WERI-Rb-1 (cell line): ENCODE measurements around the gene CHD3.
A peak's percentile ranks its signal among the peaks of the same experiment; 100 is the strongest.

Experiments
- DNase-seq: peaks from one replicate; pipeline ENCODE4 v3.0.0-alpha.2; 2020
- H3K27ac ChIP-seq: fragments of 250-450 bp; sonication (Bioruptor Pico); 2 replicates; pipeline ENCODE4 v1.5.1; 2020; ENCODE audit warnings: mild to moderate bottlenecking, moderate library complexity
- H3K27me3 ChIP-seq: fragments of 250-450 bp; sonication (Bioruptor Pico); 2 replicates; pipeline ENCODE4 v1.5.1; 2021; ENCODE audit warnings: mild to moderate bottlenecking, low read depth, moderate library complexity; ENCODE audit not compliant: insufficient read depth, severe bottlenecking
- H3K36me3 ChIP-seq: fragments of 250-450 bp; sonication (Bioruptor Pico); 2 replicates; pipeline ENCODE4 v1.5.1; 2020; ENCODE audit warnings: mild to moderate bottlenecking, moderate library complexity
- H3K4me3 ChIP-seq: 2 replicates; pipeline ENCODE4 v1.5.1; 2011; ENCODE audit warnings: low read depth, mild to moderate bottlenecking, control low read depth, low read length
- H3K9me3 ChIP-seq: fragments of 250-450 bp; sonication (Bioruptor Pico); 2 replicates; pipeline ENCODE4 v1.5.1; 2021; ENCODE audit warnings: mild to moderate bottlenecking, moderate library complexity; ENCODE audit not compliant: severe bottlenecking
- TF ChIP-seq, protein P1 (sequence below): IDR thresholded peaks from 2 replicates; pipeline ENCODE4 v1.5.1; 2011; ENCODE audit warnings: low read depth, mild to moderate bottlenecking, control low read depth, inconsistent platforms, low read length

The CHD3 gene

DNA sequence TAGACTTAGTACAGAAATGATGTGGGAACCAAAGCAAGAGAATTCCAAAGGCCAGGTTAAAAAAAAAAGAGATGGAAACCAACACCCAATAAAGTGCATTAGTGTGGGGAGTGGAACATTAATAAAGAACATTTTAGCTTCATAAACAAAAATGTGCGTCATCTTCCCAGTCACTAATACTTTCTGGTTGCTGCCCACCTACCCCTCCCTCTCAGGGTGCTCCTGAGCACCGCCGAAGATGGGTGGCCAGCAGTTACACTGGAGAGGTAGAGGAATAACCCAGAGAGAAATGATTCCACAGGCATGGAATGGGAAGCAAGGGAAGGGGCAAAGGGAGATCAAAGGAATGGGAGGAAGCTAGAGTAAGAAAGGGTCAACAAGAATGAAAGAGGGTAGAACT is 6.0 kb upstream of the CHD3 start:
- TF ChIP-seq, protein P1, sequence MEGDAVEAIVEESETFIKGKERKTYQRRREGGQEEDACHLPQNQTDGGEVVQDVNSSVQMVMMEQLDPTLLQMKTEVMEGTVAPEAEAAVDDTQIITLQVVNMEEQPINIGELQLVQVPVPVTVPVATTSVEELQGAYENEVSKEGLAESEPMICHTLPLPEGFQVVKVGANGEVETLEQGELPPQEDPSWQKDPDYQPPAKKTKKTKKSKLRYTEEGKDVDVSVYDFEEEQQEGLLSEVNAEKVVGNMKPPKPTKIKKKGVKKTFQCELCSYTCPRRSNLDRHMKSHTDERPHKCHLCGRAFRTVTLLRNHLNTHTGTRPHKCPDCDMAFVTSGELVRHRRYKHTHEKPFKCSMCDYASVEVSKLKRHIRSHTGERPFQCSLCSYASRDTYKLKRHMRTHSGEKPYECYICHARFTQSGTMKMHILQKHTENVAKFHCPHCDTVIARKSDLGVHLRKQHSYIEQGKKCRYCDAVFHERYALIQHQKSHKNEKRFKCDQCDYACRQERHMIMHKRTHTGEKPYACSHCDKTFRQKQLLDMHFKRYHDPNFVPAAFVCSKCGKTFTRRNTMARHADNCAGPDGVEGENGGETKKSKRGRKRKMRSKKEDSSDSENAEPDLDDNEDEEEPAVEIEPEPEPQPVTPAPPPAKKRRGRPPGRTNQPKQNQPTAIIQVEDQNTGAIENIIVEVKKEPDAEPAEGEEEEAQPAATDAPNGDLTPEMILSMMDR = no peak
- Histone ChIP-seq H3K4me3 (no peak overlapping the region), H3K9me3 (no peaks in the 10 kb centered on the region), H3K36me3 (peaks cover 24% of the 10 kb centered on the region), H3K27me3 (no peaks in the 10 kb centered on the region), H3K27ac (no peak overlapping the region)
- DNase-seq = no peak

DNA sequence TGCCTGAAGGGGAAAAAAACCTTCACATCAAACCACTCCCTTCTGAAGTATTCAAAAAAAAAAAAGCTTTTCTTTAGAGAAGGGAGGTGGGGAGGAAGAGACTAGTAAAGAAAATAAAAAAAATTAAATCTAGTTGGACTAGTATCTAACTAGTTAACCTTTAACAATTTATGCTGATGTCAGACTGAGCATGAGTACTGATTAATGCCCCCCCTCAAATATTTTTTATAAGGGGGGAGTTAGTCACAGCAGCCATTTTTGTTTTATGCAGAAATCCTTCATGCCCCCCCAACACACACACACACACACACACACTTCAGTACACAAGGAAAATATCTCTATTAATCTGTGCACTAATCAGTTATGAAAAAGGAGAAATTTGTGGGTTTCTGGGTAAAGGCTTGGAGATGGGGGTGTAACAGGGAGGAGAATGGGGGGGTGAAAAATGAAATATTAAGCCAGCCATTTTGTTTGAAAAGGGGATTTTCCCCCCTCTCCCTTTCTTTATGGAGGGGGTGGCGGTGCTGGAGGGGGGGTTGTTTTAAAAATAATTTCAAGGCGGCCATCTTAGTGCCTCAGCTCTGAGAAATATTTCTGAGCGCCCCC is 4.7 kb upstream of the CHD3 start:
- H3K27me3 ChIP-seq = no peaks in the 10 kb centered on the region

DNA sequence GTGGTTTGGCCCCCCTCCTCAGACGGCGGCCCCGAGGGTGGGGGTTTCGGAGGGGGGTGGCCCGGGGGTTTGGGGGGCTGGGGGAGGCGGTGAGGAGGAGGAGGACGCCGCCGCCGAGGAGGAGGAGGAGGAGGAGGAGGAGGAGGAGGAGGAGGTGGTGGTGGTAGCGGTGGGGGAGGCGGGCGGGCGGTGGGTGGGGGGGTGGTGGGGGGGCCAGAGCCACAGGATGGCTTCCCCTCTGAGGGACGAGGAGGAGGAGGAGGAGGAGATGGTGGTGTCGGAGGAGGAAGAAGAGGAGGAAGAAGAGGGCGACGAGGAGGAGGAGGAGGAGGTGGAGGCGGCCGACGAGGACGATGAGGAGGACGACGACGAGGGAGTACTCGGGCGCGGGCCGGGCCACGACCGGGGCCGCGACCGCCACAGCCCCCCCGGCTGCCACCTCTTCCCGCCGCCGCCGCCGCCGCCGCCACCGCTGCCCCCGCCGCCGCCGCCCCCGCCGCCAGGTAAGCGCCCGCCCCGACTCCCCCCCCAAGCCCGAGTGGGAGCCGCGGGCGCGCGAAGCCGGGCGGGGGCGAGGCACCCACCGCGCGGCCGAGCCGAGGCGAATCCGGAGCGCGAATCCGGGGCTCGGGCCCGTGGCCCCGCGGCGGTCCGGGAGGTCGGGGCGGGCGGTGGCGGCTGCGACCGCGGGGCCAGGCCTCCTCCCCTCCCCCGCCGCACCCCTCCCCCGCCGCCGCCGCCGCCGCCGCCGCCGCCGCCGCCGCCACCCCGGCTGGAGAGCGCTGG is 3.8 kb upstream of the CHD3 start:
- Histone ChIP-seq H3K27ac (peak overlapping the region; percentile 90), H3K9me3 (no peaks in the 10 kb centered on the region), H3K4me3 (peak overlapping the region; percentile 77), H3K27me3 (no peaks in the 10 kb centered on the region), H3K36me3 (peaks cover 22% of the 10 kb centered on the region)
- TF ChIP-seq, protein P1 = no peak
- DNase-seq = no peak

More for the DNA sequence above, 4.7 kb upstream of the CHD3 start:
- no peaks in the 10 kb centered on the region for H3K9me3 ChIP-seq
- peaks cover 23% of the 10 kb centered on the region for H3K36me3 ChIP-seq
- TF ChIP-seq, protein P1 = no peak
- peak overlapping the region; percentile 15; the same call in 1 of the 2 replicates for H3K27ac ChIP-seq
- peak overlapping the region; percentile 30 for H3K4me3 ChIP-seq
- DNase-seq = no peak

DNA sequence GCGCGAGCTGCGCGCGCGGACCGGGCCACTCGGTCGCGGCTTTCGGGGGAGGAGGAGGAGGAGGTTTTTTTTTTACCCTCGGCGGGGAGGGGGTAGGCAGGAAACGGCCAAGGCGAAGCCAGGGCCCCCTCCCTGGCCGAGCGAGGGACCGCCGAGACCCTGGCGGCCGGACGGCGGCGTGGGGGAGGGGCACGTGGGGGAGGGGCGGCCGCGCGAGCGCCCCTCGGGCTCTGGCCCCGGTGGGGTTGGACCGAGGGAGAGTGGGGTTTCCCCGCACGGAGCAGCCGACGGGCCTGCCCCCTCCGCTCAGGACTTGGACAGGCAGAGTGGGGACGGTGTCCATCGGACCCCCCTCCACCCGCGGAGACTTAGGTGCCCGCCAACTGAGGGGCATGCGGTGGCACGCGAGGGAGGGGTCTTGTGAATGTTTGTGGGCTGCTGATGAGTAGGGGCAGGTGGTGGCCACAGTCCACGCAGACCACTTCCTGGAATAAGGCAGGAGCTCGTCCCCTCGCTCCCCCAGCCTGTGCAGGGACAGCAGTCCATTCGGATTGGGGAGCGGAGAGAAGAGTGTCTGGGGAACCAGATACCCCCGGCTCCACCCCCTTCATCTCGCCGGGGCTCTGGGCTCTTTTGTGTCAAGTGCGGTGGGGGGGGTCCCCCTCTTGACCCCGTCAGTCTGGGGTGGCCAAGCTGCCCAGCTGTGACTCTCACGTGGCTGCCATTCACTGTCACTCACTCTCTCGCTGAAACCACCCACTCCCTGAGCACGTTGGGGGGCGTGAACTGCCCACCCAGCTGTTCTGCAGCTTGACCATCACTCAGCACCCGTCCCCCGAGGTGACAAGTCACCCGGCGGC is 3.0 kb upstream of the CHD3 start:
- Histone ChIP-seq H3K27me3 (no peaks in the 10 kb centered on the region), H3K36me3 (peaks cover 19% of the 10 kb centered on the region), H3K9me3 (no peaks in the 10 kb centered on the region), H3K27ac (peak overlapping the region; percentile 90), H3K4me3 (peak overlapping the region; percentile 77)
- DNase-seq = peak; percentile 63
- TF ChIP-seq, protein P1 = peak; percentile 4; the same call in 1 of the 2 replicates

DNA sequence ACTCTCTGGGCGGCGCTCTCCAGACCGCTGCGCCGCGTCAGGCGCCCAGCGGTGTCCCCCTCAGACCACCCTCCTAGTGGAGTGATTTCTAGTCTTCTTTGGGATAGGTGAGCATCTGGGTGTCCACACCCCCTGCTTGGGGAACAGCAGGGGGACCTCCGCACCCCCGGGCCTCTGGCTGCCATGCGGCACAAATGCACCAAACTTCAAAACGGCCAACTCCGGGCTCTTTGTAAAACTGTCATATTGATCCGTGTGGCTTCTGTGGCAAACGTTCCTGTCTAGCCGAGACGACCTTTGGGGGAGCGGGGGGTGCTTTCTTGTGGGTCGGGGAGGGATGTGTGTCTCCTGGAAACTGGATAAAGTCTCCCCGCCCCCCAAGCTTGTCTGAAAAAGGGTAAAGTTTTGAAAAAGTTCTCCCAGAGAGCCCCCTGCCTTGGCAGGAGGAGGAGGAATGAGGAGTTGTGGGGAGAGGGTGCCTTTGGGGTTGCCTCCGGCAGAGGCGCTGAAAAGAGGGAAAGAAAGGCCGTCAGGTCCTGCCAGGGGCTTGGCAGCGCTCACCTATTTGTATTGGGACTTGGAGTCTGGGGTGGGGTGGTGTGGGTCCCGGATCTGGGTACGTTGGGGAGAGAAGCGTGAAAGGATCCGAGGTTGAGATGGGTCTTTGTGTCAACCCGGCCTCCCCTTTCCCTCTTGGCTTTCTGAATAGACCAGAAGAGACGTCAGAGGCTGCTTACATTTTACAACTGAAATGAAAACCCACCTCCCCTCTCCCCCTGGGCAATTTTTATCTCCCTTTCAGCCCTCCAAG is 2.2 kb upstream of the CHD3 start:
- H3K4me3 ChIP-seq = peak overlapping the region; percentile 77
- peak; percentile 34 for DNase-seq
- no peaks in the 10 kb centered on the region for H3K27me3 ChIP-seq
- H3K36me3 ChIP-seq = peaks cover 22% of the 10 kb centered on the region
- TF ChIP-seq, protein P1 = peak; percentile 8; the same call in 1 of the 2 replicates
- H3K27ac ChIP-seq = peak overlapping the region; percentile 90
- H3K9me3 ChIP-seq = no peaks in the 10 kb centered on the region
